GM19193 (cell line): ENCODE results near the gene ZNF415.

Source experiments
- POLR2A ChIP-seq: IDR thresholded peaks from 4 replicates; pipeline ENCODE4 v1.6.1; 2011; ENCODE audit not compliant: insufficient read depth, insufficient read length; ENCODE audit errors: extremely low read depth

Gene ZNF415

GRCh38 chr19:53123400-53123799 is 9.3 kb downstream of the ZNF415 start:
- TF ChIP-seq POLR2A: no peak

- TF ChIP-seq POLR2A: no peak
These were observed 20.4 kb downstream of the ZNF415 start for GRCh38 chr19:53112286-53112685.

- no peak for TF ChIP-seq POLR2A
These were observed 23.2 kb downstream of the ZNF415 start for GRCh38 chr19:53109527-53109926.

DNA sequence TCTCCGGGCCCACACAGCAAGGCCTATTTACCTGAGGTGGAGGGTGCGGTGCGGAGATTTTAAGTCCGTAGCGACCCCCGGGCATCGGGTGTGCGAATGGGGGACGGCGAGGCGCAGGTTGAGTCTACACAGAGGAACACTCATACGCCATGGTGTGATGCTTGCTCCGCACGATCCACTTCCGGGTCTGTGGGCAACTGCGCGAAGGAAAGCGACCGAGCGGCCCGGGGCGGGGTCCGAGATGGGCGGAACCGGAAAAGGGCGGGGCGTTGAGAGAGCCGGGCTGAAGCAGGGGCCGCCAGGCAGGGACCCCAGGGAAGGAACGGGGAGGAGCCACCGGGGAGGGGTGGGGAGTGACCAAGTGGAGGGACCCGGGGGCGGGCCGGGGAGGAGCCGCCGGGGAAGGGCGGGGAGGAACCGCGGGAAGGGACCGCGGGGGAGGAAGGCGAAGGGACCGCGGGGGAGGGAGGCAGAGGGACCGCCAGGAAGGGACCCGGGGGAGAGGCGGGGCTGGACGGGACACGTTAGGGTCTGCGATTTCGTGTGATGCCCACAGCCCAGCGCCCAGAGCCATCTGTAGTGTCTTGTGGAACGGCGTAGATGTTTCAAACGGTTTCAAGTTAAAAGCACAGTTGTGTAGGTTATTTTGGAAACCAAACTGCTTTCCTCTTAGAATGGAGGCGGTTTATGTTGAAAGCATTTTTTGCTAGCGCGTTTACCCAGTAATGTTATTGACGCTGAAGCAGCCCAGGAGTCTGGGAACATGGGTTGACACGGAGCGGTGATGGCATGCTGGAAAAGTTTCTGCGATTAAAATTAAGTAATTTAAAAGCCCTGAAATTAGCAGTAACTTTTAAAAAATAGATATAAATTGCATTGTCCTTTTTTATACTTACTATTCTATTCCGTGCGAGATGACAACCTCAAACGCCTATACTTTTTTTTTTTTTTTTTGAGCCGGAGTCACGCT is 29.2 kb downstream of the ZNF415 start, which contains the start of gene ZNF160:
Gene ZNF160, minus strand, starts transcription at position 189 of the 970 bp plus-strand sequence. CDS start 17,146 bp downstream, outside the sequence.
- peak; percentile 94 for TF ChIP-seq POLR2A

- no peak for TF ChIP-seq POLR2A
These were observed 29.9 kb downstream of the ZNF415 start for GRCh38 chr19:53102756-53103233.

DNA sequence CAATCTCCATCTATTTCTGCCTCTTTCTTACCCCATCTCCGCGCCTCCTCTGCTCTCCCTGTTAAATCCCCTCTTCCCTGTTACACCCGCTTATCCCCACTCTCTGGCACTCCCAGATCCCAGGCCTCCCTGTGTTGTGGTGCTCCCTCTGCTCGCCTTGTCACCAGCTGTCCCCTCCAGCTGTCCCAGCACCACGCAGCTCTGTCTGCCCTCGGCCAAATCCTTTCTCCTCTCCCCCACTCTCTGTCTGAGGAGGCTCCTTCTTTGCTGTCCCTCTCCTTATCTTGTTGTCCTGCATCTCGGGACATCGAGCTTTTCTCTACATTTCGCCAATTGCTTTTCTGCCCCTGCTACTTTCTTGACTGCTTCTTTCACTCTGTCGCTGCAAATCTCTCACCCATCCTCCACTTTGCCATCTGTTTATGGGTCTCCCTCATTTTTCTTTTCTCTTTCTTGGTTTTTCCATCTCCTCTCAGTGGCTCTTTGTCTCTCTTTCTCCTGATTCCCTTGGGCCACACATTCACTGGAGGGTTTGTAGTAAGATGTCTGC is 30.4 kb downstream of the ZNF415 start:
- TF ChIP-seq POLR2A: no peak

DNA sequence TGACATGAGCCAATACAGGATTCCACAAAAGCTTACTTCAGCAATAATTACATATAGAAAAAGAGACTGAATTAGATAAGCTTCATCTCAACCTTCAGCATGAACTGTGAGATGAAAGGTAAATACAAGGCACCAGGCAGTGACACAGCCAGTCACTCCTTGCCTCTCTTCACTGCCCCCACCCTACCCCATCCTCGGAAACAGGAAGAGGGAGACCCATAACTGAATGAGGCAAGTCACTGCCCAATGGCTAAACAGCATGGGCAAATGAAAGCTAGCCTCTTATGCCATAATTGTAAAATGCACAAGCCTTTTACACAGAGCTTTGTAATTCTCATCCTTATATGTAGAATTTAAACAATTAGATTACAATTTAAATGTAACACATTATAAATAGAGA is 31.2 kb downstream of the ZNF415 start:
- no peak for TF ChIP-seq POLR2A

DNA sequence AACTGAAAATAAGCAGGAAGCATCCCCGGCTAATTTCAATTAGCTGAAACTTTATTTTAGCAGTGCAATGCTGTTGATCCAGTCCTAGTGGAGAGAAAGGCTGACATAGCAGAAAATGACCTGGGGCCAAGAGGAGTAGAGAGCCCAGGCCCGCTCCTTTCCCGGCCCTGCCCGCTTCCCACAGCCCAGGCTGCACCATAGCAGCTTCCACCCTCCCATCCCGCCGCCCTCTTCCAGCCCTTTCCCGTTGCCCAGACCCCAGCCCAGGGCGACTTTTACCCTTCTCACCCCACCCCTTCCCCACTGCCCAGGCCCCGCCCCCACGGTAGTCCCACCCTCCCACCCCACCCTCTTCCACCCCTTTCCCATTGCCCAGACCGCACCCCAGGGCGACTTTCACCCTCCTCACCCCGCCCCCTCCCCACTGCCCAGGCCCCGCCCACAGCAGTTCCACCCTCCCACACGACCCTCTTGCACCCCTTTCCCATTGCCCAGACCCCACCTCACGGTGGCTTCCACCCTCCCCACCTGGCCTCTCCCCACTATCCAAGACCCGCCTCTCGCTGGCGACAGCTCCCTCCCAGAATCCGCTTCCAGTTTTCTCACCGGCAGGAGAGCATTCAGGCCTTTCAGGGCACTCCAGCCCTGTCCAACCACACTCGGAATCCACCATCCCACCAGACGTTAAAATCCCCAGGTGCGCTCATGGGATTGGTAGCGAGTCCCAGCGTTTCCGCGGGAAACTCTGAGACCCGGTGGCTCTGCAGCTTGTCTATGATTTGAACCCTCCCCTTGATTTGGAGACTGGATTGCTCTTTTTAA is 37.7 kb downstream of the ZNF415 start:
- no peak for TF ChIP-seq POLR2A

DNA sequence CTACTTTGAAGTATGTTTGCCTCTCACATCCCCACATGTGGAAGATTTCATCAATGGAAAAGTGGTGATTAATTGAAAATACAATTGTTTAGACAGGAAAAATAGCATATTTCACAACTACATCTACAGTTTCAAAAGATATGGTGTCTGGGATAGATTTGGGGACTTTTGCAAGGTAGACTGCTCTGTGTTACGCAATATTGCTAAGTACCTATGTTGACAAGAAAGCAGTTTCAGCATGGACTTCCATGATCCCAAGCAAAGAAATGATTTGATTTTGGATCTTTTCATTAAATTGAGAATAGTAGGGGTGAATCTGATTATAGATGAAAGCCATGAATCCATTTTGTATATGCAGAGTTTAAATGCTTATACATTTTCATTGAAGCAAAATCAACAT is 40.0 kb downstream of the ZNF415 start:
- TF ChIP-seq POLR2A: no peak

DNA sequence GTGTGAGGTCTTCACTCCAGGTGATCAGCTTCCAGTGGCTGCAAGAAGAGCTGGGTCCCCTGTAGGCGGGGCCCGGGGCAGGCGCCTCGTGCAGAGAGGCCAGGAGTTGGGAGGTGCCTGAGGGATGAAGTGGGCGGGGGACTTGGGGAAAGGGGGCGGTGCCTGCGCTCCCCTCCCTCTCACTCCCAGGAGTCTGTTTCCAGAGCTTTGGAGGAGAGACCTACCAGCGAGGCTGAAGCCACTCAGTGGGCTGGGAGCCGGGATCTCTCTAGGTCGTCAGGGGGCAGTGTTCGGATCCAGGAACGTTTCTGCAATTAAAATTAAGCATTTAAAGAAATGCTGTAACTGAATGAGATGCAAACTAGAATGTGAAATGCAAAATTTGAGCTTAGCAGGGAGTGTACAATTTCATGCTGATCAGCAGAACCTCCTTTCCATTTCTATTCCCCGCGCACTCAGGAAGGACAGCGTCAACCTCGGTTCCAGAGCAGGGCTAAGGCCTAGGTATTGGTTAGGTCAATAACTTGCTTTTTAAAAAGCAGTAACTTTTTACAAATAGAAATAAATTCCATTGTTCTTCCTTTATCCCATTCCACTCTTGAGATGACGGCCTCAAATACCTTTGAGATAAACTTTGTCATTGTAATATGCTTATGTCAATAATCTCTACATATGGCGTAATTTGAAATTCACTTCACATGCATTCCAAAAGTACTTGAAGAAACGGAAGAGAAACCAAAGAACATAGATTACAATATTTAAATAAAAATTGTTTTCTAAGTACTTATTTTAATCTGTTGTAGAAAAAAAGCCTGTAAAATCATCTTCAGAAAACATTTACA is 41.1 kb downstream of the ZNF415 start:
- TF ChIP-seq POLR2A: no peak

DNA sequence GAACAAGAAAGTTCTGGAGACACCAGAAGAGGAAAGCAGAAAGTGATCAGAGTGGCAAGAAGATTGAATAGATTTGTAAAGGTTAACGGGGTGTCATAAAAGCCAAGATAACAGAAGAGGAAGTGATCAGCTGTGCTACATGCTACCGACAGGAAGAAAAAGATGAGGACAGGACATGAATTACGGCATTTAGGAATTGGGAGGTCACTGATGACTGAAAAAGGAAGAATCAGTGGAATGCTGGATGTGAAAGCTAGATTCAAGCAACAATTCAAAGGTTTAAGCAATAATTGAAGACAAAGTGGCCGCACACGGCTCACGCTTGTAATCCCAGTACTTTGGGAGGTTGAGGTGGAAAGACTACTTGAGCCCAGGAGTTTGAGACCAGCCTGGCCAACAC is 44.6 kb downstream of the ZNF415 start:
- no peak for TF ChIP-seq POLR2A

- no peak for TF ChIP-seq POLR2A
These were observed 45.8 kb downstream of the ZNF415 start for GRCh38 chr19:53086949-53087348.

DNA sequence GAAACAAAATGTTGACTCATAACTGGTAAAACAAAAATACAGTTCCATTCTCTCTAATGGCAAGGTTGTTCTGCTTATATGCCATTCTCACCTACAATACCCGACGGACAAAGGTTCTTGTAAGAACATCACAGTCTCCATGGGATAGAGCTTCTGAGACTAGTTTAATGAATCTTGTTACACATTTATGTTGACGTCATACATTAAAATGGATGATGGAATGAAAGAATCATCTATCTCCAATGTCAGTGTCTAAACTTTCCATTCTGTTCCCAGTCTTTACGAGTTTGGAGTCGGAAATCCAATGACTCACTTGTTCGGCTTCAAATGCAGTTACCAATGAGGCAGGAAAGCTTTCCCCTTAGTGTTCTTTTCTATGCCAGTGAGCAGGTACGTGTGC is 47.2 kb downstream of the ZNF415 start:
- TF ChIP-seq POLR2A: no peak

- no peak for TF ChIP-seq POLR2A
These were observed 49.8 kb downstream of the ZNF415 start for GRCh38 chr19:53082929-53083328.
